GM18508 (cell line): ENCODE results near the gene MGAT4A.
"Not testable (repeated sequence)": the region's sequence is repeated elsewhere in the genome, so short reads cannot be mapped to it uniquely, and the experiment has no call there.

ENCODE experiments used
- ATAC-seq: cut with Tn5 transposase; IDR thresholded peaks from one replicate; pipeline ENCODE4 v1.9.1; 2021; ENCODE audit warnings: moderate number of reproducible peaks; ENCODE audit not compliant: insufficient read depth, unreplicated experiment

MGAT4A gene

DNA sequence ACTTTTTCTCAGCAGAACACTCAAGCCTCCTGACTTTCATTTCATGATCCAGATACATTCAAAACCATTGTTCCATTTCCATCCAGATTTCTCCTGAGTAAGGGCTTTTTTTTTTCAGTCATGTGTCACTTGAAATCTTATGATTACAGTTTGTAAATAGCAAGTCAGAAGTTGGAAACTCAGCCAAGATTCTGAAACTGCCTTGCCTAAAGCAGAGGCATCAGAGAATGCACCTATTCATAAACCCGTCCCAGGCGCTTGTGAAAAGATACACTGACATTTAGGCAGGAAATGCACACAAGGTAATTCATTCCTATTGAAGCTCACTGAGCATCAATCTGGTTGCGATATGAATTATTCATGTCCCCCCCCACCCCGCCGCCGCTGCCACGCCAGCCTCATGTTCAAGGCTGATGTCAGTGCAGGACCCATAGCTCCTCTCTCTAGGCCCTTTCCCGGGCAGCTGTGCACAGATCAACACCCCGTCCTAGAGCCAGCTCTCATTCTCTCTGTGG lies 30.4 kb upstream of the MGAT4A start:
- ATAC-seq = no peak

DNA sequence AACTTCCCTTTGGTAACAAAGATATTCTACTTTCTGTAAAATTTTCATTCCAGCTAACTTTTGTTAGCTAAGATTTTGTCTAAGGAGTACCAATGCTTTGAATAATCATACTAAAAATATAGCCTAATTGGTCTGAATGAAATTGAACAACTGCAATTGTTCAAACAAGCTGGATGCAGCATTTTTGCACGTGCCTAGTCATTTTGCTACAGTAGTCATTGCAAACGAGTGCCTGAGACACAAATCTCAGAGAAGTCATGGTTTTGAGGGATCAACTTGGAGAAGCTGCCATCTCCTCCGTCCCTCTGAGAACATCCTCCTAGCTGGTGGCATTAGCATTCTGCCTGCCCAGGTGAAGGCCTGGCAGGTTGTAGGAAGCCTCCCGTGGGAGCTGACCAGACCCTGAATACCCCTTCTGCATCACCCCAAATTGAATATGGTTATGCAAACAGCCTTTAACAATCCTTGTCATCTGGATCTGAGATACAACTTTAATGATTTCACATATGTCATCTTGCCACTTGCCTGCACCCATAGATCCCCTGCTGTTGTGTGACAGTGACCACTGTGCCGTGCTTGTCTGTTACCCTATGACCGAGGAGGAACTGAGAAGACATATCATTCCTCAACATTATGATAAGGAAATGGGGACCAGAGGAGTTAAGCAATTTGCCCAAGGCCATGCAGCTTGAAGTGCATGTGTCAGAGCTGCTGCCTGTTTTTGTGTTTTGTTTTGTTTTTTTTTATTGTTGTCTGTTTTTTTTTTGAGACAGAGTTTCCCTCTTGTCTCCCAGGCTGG lies 29.1 kb upstream of the MGAT4A start:
- ATAC-seq = no peak

DNA sequence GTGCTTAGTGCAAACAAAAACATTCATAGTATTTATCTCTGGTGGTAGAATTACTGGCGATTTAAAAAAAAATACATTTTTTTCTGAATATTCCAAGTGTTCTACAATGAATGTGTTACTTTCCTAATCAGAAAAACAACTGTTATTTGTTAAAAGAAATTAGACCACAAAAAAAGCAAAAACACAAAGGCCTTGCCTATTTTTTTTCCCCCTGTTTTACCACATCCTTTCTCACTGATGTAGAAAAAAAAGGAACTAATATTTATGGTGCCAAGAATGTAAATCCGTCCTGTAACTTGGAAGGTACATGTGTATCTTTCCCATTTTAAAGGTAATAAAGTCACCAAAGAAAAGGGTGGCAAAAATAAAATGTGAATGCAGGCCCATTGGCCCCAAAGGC lies 28.4 kb upstream of the MGAT4A start:
- no peak for ATAC-seq

DNA sequence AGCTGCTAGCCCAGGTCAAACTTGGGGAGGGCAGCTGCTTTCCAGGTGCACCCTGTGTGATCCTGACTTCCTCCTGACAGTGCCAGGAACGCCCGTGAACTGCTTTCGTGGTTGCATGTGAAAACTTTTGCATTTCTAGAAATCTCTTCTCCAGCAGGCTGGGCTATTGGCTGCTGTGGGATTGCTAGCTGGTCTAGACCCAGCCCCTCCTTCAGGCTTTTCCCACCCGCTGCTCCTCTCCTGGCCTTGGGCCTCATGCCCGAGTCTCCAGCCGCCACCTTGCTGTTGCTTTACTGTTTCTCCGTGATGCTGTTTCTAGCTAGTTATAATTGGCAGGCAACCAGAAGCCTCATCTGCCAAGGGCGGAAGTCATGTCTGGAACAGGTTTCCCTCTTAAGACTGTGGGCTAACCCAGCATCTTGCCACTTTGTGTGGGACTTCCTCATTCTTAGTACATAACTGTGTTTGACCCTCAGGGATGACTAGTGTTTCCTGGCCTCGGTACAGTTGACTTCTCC lies 27.0 kb upstream of the MGAT4A start:
- ATAC-seq = peak; percentile 66

DNA sequence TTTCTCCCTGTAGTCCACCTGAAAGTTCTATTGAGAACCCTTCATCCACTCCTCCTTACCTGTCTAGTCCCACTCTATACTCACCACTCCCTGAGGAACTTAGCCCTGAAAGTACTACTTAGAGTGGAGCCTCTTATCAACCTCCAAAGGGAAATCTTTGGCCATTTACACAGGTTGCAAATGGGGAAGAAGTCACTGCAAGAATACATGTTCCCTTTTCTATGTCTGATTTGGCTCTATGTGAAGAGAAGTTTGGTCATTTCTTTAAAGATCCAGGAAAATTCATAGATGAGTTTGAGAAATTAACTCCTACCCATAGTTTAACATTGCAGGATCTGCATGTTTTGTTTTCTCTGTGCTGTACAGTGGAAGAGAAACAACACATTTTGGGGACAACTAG lies 22.9 kb upstream of the MGAT4A start:
- ATAC-seq = no peak

DNA sequence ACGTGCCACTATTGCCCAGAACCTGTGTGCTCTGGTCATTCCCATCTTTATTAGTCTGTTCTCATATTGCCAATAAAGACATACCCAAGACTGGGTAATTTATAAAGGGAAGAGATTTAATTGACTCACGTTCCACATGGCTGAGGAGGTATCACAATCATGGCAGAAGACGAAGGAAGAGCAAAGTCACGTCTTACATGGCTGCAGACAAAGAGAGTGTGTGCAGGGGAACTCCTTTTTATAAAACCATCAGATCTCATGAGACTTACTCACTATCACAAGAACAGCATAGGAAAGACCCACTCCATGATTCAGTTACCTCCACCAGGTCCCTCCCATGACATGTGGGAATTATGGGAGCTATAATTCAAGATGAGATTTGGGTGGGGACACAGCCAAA lies 21.8 kb upstream of the MGAT4A start:
- not testable (repeated sequence) for ATAC-seq

DNA sequence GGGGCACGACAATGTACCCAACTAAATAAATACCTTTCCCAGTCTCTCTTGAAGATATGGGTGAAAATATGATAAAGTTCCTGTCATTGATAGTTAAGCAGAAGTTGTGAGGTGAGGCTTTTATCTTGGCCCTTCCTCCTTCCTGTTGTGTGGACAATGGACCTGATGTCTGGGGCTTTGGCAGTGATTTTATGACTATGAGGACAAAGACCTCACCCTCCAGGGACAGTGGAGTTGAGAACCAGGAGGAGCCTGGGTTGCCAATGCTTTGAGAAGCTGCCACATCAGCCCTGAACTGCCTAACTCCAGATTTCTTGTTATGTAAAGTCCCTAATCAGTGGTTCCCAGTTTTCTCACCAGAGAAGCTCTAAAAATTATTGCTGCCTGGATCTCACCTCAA lies 20.8 kb upstream of the MGAT4A start:
- no peak for ATAC-seq

DNA sequence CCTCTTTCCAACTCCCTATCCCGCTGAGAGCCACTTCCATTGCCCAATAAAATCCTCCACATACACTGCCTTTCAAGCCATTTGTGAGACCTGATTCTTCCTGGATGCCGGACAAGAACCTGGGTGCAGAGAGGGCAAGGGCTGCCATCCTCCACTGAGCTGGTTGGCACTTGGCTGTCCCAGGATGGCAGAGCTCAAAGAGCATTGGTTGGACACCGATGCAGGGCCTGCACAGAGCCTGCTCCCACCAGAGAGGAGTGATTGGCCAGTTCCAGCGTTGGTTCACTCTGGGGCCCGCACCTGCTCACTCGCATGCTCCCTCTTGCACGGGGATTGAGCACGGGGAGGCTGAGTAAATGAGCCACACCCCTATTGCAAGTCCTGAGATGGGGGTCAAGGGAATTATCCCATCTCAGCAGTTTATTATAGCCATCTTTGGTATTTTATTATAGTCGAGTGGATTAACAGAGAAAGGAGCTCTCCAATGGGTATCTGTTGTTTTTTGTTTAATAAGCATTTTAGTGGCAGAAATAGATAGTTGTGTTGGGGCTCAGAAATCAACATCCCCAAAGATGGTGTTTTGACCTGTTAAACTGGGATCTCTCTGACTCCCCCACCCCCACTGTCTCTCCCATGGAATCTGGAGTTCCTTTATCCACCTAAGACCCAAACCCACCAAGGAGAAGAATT lies 19.8 kb upstream of the MGAT4A start:
- ATAC-seq = no peak

DNA sequence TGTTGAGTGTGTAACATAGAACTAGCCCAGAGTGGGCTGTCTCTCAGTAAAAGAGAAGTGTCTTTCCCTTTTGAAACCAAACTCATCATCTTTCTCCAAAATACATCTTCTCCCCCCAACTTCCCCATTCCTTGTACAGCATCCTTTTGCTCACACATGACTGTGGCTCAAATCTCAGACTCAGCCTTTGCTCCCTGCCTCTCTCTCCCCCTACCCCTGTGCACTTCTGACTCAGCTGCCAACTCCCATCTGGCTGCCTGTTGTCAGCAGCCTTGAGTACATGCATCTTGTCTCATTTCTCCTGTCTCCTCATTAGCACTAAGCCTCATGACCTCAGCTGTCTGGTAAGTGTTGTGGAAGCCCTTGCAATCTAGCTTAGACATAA lies 18.1 kb upstream of the MGAT4A start:
- ATAC-seq = no peak

DNA sequence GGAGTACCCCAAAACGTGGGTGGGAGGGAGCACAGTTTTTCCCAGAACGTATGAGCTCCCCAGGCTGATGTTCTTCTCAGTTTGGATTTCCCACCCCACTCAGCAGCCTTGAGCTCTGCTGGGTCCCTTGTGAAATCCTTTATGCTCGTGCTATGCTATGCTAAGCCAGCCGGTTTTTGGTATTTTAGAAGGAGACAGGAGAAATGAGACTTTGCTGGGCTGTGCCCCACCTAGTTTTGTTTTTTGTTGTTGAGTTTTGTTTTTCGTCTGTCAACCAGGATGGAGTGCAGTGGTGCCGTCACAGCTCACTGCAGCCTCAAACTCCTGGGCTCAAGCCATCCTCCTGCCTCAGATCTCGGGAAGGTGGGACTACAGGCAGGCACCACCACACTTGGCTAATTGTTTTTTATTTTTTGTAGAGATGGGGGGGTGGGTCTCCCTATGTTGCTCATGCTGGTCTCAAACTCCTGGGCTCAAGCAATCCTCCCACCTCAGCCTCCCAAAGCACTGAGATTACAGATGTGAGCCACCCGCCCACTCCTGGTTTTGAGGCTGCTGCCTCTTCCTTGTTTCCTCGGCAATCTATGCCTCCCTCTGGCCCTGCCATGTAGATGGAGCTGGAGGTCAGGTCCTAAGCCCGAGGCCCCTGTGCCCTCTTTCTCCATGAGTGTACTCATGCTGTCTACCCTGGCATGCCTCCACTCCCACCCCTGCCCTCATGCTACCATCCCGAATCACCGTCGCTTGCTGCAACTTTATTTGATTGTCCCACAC lies 17.5 kb upstream of the MGAT4A start:
- ATAC-seq = no peak

DNA sequence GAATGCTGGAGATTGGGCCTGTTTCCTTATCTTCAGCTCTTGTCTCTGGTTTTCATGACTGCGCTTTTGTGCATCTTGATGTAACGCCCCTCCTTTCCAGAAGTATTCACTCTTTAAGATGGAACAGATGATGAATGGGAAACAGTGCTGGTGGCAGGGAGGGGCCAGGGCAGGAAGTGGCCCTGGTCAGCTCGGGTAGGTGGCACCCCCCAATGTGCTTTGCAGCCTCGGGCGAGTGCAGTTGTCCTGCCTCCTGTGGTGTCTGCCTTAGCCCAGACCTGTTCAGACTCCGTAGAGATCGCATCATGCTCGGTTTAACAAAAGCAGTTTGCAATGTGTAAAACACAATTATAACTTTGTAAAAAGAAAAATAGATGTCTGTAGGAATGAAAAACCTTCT lies 17.0 kb upstream of the MGAT4A start:
- no peak for ATAC-seq

DNA sequence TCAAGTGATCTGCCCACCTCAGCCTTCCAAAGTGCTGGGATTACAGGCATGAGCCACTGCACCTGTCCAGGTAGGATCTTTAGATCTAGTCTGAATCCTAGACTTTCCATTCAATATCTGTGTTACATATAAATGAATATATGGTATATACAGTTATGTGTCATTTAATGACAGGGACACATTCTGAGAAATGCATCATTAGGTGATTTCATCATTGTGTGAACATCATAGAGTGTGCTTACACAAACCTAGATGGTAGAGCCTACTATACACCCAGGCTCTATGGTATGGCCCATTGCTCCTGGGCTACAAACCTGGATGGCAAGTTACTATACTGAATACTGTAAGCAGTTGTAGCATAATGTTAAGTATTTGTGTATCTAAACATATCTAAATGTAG lies 15.5 kb upstream of the MGAT4A start:
- ATAC-seq = no peak

DNA sequence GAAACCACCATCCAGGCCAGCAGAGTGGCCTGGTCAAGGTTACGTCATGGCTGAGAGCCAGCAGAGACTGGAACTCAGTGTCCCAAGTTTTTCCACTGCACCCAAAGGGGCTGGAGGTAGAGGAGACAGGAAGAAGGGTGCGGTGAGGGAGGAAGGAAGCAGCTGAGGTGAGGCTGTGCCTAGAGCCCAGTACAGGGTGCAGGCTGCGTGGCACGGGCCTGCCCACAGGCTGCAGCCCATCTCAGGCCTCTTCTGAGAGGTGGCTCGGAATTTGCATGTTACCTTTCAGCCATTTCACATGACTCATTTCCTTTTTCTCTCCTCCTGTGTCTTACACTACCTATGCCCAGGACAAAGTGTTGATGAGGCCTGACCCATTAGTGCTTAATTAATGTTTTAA lies 13.7 kb upstream of the MGAT4A start:
- ATAC-seq = no peak

DNA sequence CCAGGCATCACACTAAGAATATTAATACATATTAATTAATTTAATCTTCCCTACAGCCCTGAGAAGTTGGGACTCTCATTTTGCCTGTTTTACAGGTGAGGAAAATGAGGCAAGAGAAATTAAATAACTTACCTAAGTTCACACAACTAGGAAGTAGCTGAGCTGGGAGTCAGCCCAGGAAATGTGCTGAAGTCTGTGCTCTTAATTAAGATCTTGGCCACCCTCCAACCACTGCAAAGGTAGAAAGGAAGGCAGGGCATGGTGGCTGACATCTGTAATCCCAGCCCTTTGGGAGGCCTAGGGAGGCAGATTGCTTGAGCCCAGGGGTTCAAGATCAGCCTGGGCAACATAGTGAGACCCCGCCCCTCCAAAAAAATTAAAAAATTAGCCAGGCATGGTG lies 12.9 kb upstream of the MGAT4A start:
- no peak for ATAC-seq

DNA sequence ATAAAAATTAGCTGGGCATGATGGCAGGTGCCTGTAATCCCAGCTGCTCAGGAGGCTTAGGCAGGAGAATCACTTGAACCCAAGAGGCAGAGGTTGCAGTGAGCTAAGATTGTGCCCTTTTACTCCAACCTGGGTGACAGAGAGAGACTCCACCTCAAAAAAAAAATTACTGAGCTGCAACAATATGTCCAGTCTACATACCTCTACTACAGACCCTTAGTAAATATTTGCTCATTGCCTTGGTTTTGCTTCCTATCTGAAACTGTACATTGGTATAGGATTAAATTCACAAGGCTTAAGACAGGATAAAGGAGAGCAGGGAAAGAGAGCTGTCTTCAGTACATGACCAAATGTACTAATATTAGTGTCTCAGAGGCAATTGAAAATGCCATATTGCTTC lies 8.1 kb upstream of the MGAT4A start:
- no peak for ATAC-seq

DNA sequence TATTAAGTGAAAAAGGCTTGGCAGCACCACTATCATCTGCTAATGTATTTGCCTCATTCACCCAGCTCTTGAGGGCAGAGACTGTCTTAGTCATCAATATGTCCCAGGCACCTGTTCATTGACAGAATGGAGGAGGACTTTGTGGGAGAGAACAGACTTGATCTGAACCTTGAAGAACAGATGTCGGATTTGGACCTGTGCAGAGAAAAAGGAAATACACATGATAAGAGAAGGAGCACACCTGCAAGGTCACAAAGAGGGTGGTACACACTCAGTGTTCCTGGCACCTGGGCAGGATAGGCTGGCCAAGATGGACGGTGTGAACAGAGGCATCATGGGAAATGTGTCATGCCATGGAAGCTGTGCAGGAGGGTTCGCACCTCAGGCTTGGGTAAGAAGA lies 7.4 kb upstream of the MGAT4A start:
- no peak for ATAC-seq

DNA sequence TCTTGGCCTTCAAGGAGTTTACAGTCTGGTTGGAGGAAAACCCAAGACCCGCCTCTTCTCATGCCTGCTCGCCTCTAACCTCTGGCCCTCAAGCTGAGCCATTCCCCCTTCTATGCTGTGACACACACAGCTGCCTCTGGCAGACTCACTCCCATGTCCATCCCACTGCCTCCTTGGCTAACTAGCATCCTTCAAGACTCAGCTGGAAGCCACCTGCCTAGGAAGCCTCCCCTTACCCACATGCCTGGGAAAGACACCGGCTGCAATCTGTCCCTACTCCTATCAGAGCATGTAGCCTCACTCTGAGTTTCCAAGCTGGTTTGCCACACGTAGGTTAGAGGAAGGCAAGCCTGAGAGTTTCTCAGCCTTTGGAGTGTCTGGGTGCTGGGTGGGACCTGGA lies 6.9 kb upstream of the MGAT4A start:
- ATAC-seq = no peak

DNA sequence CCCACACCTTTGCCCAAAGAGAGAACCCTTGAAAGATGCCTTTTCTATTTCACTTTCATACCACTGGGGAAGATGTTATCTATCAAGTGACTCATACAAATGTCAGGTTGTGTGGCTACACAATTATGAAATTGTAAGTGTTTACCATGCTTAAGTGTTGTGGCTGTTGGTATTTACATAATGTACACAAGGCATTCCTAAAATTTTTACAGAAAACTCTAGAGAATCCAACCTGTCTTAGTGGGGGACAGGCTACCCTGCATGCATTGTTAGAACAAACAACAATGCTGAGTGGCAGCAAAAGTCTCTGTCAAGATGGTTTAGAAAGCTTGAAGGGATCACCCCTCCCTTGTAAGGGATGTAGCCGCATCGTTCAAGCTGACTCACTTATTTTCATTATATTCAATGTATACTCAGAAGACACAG lies 5.5 kb upstream of the MGAT4A start:
- no peak for ATAC-seq

DNA sequence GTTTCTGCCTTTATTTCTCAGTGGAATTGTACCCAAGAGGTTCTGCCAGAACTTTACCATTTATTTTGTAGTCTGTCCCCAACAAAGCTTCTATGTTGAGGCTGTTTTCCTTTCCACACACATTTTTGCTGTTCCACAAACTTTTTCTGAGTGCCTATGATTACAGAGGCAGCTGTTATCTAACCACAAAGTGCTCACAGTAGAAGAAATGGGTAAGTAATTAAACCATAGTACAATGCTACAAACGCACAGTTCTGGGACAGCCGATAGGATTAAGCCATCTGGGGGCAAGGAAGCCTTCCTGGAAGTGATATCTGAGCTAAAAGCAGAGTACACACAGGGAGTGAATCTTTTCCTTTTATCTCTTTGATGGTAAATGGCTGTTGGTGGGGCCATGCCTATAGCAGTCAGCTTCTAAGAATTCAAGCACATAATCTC lies 3.9 kb upstream of the MGAT4A start:
- no peak for ATAC-seq

DNA sequence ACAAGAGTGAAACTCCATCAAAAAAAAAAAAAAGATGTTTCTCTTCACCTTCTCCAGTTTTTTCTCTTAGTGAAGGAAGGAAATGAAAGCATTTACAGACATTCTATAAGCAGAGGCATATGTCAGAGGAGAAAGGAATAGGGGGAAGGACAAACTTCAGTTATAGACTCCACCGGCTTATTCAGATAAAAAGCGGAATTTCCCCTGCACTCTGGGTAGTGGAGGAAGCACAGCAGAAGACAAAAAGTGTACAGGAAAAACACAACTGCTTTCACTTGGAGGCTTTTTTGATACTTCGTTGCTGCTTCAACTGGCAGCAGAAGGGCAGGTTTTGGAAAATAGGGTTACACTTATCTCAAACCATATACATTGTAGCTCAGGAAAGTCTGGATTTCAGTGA lies 3.2 kb upstream of the MGAT4A start:
- no peak for ATAC-seq
